HG03097 (cell line): ENCODE results near the gene KAT8.
A peak's percentile ranks its signal among the peaks of the same experiment; 100 is the strongest.

Source experiments
- ATAC-seq: cut with Tn5 transposase; IDR thresholded peaks from one replicate; pipeline ENCODE4 v1.9.1; 2021; ENCODE audit not compliant: unreplicated experiment, low FRiP score

Gene KAT8

DNA sequence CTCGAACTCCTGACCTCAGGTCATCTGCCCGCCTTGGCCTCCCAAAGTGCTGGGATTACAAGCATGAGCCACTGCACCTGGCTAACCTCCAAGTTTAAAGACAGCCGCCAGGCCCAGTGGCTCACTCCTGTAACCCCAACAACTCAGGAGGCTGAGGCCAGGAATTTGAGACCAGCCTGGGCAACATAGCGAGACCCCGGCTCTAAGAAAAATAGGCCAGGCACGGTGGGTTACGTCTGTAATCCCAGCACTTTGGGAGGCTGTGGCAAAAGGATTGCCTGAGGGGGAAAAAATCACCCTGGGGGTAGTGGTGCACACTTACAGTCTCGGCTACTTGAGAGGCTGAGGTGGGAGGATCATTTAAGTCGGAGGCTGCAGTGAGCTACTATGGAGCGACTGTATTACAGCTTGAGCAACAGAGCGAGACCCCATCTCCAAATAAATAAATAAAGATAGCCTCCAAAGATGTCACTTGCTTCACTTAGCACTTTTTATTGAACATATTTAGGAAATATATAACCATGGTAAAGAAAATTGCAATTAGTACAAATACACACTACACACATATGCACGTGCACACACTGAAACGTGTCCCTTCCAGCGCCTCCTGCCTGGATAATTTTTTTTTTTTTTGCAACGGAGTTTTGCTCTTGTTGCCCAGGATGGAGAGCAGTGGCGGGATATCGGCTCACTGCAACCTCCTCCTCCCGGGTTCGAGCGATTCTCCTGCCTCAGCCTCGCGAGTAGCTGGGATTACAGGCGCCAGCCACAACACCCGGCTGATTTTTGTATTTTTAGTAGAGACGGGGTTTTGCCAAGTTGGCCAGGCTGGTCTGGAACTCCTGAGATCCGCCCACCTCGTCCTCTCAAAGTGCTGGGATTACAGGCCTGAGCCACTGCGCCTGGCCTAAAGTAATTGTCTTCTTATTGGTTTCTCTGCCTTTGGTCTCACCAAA is 10.7 kb upstream of the KAT8 start:
- ATAC-seq, result no peak

DNA sequence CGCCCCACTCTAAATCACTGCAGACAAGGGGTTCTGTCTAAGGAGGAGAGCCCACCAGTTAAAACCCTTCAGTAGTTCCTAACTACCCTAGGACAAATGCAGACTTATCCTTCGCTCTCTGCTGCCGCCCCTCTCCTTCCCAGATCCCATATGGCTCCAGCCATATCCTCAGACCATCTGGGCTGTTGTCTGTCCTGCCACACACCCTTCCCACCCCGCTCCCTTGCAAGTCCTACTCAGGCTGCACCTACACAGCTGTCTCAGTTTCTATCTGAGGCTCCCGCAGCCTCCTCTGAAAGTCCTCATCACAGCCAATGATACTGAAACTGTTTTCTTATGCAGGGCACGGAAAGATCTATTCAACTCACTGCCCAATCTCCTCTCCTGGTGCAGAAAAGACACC is 10.0 kb upstream of the KAT8 start:
- ATAC-seq, result peak; percentile 50

DNA sequence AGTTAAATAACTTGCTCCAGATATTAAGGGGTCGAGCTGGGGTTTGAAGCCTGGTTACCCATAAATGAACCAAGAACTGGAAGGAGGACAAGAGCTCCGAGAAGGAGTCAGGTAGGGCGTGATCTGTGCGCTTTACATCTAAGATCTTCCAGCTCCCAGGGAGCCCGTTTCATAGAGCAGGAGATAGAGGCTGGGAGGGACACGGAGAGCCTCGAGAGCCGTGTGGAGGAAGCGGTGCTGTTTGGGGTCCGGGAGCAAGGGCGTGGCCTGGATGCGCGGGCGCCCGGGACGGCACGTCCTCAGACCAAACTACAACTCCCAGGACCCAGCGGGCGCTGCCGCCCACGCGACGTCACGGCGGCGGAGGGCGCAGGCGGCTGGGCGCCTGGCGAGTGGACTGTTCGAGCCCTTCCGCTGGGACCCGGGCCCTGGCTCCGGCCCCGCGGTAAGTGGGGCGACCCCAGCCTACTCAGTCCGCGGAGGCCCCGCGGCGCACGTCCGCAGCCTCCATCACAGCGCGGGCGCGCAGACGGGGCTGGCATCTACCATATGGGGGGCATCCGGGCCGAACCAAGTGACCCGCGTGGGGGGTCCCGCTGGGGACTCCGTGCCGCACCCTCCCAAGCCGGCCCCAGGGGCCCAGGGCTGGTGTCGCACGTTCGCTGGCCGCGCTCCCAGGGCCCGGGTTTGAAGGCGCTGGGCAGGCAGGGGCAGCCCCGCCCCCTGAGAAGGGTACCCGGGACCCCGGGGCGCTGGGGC is 9.2 kb upstream of the KAT8 start, which contains the start of gene BCKDK:
TSS of gene BCKDK (plus strand) at position 352 of the 759 bp plus-strand sequence. CDS start 838 bp downstream, outside the sequence.
- ATAC-seq, result peak; percentile 68

DNA sequence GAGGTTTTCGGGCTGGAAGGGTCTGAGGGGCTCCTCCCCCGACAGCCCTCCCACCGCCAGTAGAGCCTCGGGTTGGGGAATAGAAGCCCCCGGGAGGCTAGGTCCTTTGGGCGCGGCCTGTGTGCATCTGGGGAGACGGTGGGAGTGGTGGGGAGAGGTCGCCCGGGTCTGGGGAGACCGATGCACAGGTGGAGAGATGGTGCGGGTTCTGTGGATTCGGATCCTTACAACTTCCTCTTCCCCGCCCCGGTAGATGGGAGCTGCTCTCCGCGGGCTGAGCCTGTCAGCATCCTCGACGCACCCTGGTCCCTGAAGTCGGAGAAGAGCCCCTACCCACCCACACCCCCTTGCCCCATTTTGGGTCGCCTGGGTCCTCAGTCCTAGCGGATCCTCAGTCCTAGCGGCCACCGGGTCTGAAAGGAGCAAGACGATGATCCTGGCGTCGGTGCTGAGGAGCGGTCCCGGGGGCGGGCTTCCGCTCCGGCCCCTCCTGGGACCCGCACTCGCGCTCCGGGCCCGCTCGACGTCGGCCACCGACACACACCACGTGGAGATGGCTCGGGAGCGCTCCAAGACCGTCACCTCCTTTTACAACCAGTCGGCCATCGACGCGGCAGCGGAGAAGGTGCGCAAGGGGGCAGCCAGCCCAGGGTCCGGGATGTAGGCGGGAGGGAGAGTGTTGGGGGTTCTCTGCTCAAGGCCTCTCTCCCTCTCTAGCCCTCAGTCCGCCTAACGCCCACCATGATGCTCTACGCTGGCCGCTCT is 8.5 kb upstream of the KAT8 start:
- no peak for ATAC-seq

DNA sequence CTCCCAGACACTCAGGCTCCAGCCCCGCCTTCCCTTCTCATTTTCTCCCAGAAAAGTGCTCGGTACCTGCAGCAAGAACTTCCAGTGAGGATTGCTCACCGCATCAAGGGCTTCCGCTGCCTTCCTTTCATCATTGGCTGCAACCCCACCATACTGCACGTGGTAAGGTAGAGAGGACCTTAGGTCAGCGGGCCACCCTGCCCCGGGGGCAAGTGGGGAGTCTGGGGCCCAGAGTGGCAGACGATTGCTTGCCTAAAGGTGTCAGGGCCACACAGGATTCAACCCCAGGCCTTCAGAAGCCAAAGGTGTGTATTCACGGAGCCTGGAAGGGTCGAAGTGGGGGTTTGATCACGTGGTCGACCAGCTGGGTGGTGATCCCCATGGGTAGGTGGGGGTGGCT is 7.8 kb upstream of the KAT8 start:
- no peak for ATAC-seq

DNA sequence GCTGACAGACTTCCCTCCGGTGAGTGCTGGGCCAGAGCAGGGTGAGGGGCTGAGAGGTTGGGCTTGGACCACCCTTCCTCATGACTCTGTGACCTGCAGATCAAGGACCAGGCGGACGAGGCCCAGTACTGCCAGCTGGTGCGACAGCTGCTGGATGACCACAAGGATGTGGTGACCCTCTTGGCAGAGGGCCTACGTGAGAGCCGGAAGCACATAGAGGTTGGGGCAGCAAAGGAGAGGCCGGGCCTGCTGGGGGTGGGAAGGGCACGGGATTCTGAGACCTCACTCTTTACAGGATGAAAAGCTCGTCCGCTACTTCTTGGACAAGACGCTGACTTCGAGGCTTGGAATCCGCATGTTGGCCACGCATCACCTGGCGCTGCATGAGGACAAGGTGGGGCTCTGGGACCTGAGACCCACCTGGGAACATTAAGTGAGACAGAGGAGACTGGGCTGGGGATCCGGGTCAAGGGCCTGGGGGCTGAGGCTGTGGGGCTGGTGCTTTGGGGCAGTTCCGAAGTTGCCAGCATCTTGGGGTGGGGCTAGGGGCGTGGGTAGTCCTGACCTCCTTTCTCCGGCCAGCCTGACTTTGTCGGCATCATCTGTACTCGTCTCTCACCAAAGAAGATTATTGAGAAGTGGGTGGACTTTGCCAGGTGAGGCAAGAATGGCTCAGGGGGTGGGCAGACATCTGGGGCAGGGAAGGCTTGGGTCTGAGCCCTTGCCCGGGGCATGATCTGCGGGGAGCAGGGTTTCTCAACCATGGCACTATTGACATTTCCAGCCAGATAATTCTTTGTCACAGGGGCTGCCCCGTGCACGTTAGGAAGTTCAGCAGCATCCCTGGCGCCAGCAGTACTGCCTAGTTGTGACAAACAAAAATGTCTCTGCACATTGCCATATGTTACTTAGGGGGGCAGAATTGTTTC is 7.1 kb upstream of the KAT8 start:
- ATAC-seq, result no peak

DNA sequence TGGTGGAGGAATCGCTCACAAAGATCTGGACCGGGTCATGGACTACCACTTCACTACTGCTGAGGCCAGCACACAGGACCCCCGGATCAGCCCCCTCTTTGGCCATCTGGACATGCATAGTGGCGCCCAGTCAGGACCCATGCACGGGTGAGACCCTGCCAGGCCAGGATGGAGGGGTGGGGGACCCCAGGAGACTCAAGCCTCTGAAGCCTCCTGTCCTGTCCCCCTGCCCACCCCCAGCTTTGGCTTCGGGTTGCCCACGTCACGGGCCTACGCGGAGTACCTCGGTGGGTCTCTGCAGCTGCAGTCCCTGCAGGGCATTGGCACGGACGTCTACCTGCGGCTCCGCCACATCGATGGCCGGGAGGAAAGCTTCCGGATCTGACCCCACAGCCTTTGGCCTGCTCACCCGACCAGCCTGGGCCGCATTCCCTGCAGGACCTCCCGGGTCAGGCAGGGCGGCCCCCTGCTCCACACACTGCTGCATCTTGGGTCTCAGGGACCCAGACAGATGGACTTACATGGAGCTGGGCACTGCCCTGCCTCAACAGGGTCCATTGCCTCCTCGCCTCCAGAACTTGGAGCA is 5.5 kb upstream of the KAT8 start:
- ATAC-seq, result no peak

DNA sequence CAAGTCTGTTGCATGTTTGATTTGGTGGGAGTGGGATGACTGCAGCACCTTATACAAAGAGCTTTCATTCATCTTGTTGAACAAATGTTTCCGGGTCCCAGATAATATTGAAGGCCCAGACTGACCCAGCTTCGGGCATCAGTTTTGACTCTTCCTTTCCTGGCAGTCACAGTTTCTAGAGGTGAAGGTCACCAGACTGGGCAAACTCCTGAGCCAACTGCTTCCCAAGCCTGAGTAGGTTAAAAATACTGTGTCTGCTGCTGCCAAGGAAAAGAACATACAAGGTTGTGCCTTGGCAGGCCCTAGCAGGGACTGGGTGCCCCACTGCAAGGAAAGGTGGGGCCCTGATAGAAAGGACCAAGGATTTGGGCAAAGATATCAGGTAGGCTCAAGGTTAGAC is 4.8 kb upstream of the KAT8 start:
- no peak for ATAC-seq

DNA sequence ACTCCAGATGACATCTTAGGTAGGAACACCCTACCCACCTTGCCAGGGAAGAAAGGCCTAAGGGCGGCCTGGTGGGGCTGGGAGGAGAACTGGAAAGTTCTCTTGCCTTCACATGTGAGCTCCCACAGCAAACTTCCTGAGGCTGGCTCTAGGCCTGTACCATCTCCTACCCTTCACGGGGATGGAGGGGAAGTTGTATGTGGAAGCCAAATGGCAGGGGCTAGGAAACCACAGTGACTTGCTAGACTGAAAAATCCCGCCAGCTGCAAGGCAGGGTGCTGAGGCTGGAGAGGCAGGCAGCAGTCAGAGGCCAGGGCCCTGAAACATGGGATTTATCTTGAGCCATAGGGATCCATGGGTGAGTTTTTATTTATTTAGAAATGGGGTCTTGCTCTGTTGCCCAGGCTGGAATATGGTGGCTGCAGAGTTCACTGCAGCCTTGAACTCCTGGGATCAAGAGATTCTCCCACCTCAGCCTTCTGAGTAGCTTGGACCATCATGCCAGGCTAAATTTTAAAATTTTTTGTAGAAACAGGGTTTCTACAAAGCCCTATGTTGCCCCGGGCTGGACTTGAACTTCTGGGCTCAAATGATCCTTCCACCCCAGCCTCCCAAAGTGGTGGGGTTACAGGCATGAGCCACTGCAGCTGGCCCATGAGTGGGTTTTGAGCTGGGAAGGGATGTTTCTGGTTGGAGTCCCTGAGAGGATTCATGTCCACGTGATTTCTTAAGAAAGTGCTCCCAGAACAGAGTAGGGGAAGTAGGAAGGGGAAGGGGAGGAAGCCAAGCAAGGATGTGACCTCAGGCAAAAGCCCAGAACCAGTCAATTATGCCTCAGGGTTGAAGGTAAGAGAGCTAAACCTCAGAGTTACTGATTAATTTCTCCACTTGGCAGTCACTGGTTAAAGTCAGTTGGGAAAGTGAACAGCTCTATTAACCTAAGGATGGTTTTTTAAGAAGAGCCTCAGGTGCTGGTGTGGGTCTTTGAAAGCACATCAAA is 4.0 kb upstream of the KAT8 start:
- ATAC-seq, result no peak

DNA sequence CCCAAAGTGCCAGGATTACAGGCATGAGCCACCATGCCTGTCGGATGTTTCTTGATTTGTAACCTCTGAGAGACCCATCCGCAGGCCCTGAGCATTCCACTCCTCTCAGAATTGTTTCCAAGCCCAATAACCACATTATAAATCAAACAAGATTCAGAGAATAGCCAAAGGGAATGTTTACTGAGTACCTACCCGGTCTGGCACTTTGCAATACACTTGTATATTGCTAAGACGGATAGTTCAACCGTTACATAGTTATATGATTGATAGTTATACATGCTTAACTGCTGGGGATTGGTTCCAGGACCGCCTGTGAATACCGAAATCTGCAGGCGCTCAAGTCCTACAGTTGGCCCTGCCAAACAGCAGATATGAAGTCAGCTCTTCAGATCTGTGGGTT is 3.0 kb upstream of the KAT8 start:
- no peak for ATAC-seq

DNA sequence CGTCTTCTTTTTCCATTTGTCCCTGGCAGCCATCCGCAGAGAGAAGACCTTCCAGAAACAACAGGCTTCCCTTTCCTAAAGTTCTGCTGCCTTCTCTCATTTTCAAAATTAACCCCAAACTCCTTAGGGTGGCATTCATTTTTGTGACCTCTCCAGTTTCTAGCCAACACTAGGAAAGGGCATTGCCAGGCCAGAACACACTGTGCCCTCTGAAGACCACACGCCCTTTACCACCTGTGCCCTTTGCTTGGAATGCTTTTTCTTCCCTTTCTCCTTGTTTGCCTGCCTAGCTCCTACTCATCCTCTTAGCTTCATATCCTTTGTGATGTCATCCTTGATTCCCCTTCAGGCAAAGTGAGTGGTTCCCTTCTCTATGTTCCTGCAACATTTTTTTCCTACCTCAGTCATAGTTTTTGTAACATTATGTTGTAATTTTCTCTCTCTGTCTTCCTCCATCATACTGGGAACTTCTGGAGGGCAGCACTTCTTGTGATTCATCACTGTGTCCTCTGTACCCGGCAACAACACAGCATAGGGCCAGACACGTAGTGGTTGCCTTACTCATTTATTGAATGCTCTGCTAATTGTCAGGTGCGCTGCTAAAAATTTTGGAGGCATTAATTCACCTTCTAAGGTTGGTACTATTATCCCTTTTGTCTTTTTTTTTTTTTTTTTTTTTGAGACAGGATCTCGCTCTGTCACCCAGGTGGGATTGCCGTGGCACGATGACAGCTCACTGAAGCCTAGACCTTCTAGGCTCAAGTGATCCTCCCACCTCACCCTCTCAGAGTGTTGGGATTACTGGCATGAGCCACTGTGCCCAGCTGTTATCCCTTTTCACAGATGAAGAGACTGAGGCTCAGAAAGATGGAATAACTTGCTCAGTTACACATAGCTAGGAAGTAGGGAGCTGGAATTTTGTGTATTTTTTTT is 1.0 kb downstream of the KAT8 start:
- no peak for ATAC-seq

DNA sequence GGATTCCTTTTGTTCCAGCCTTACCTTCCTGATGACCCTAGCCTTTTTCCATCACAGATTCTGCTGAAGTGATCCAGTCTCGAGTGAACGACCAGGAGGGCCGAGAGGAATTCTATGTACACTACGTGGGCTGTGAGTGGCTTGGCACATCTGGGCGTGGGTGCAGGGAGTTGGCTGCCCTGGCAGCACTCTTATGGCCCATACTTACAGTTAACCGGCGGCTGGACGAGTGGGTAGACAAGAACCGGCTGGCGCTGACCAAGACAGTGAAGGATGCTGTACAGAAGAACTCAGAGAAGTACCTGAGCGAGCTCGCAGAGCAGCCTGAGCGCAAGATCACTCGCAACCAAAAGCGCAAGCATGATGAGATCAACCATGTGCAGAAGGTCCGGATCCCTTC is 2.7 kb downstream of the KAT8 start:
- ATAC-seq, result no peak

DNA sequence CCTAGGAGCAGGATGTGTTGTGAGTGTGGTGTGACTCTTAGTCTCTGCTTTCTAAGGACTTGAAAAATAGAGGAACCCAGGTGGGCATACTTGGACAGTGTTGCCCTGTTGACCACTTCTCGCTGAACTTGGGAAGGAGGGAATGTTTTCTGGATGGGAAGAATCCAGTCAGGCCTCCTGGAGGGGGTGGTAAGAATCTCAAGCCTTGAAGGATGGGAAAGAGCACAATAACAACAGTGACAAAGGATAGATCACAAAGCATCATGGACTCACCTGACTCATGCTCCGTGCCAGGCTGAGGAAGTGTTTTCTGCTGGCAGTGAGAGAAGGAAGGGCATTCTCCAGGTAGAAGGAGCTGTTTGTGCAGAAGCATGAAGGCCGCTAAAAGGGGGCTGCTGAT is 8.4 kb downstream of the KAT8 start:
- ATAC-seq, result no peak

DNA sequence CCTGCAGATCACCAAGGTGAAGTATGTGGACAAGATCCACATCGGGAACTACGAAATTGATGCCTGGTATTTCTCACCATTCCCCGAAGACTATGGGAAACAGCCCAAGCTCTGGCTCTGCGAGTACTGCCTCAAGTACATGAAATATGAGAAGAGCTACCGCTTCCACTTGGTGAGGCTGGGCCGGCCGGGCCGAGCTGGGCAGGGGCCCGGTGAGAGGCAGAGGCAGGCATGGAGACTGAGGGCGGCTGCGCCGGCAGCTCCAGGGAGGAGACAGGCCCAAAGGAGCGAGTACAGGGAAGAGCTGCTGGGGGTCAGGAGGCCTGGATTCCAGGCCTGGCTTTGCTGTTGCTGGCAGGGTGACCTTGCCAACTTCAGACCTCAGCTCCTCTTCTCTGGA is 9.7 kb downstream of the KAT8 start:
- no peak for ATAC-seq

DNA sequence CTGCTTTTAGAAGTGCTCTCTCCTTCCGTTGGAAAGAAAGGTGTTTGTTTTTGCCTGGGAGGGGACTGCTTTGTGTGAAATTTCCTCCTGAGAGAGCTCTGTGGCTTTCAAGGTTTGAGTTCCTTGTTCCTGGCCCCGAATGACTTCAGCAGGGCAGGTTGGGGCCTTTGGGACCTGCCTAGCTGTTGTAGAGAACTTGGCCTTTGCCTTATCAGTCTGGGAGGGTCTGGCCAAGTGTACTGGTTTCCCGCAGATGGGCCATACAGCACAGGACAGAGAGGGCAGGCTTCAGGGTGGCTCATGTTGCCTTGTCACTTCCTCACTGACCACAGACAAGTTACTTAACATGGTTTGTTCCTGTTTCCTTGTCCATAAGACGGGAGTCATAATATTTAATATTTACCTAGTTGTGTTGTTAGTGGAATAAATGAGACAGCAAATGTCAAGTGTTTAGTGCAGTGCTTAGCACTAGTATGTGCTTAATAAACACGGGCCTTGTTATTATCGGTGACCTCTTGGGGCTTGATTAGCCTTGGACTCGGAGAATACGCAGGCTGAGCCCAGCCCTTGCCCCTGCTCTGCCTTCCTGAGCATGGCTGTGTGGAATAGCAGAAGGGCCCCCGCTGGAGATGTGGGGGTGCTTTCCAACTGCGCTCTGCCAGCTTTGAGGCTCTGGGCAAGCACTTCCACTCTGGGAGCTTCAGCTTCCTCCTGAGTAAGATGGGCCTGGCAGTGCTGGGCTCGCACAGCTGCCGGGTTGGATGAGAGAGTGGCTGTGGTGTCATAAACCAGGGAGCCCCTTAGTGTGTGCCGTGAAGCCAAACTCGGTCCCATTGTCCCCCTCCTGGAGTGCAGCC is 11.5 kb downstream of the KAT8 start:
- no peak for ATAC-seq

DNA sequence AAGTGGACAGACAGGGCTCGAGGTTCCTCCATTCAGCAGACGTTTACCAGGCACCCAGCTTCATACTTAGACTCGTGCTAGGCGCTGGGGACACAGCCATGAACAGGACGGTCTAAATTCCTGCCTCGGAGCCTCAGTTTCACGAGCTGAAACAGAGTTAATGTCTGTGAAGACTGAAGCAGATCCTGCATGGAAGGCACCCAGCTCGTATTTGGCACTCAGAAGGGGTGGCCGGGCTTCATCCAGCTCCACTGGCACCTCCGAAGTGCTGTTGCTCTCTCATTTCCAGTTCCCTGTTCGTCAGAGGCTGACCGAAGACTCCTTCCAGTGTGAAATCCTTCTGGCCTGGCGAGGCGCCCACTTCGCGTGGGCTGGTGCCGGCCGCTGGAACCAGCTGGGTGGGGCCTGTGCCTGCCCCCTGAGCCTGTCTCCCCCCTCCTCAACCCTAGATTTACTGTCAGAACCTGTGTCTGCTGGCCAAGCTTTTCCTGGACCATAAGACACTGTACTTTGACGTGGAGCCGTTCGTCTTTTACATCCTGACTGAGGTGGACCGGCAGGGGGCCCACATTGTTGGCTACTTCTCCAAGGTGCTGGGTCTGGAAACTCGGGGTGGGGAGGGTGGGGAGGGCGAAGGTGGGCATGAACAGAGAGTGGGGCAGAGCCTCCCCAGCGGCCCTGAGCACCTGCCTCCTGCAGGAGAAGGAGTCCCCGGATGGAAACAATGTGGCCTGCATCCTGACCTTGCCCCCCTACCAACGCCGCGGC is 12.3 kb downstream of the KAT8 start:
- no peak for ATAC-seq
